Uterus (tissue), 2 donors: ENCODE data around the gene NME5.

Experiments
- POLR2A ChIP-seq, 2 donors: fragments of 450-650 bp; IDR thresholded peaks; one replicate each; pipeline ENCODE4 v1.6.1; 2016; ENCODE audit warnings: antibody characterized with exemption in 2 of 2, mild to moderate bottlenecking in 1 of 2, moderate library complexity in 1 of 2
- TF ChIP-seq, protein P1 (sequence below), 4 experiments: fragments of 200-600 bp in 2 of 4; fragments of 450-650 bp in 2 of 4; sonication (generic) in 2 of 4; IDR thresholded peaks; one replicate each; pipeline ENCODE4 v1.5.1; 2016 to 2019; ENCODE audit warnings: antibody characterized with exemption in 4 of 4, mild to moderate bottlenecking in 2 of 4, moderate library complexity in 1 of 4

DNA sequence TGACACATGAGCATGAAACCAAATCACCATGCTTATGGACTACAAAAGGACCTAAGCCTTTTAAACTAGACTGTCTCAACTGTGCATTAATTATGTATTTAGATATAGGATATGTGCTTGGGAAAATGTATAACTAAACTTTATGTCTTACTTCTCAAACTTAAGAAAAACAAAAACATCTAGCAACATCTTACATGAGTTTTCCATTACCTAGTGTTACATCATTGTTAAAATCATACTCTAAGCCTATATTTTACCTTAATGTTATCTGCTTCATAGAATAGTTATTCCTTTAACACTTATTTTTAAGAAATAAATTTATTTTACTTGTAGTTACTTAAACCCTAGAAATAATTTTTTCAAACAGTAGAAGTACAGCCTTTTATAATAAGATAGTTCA is 24.0 kb downstream of the NME5 start:
- TF ChIP-seq, protein P1, sequence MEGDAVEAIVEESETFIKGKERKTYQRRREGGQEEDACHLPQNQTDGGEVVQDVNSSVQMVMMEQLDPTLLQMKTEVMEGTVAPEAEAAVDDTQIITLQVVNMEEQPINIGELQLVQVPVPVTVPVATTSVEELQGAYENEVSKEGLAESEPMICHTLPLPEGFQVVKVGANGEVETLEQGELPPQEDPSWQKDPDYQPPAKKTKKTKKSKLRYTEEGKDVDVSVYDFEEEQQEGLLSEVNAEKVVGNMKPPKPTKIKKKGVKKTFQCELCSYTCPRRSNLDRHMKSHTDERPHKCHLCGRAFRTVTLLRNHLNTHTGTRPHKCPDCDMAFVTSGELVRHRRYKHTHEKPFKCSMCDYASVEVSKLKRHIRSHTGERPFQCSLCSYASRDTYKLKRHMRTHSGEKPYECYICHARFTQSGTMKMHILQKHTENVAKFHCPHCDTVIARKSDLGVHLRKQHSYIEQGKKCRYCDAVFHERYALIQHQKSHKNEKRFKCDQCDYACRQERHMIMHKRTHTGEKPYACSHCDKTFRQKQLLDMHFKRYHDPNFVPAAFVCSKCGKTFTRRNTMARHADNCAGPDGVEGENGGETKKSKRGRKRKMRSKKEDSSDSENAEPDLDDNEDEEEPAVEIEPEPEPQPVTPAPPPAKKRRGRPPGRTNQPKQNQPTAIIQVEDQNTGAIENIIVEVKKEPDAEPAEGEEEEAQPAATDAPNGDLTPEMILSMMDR (IDR thresholded peaks at IDR 0.05) = no peak
- TF ChIP-seq POLR2A (IDR thresholded peaks at IDR 0.05) = no peak
